GM18873 (cell line): ENCODE data around the gene ECT2L.
A peak's percentile ranks its signal among the peaks of the same experiment; 100 is the strongest.
"Not testable (repeated sequence)": the region's sequence is repeated elsewhere in the genome, so short reads cannot be mapped to it uniquely, and the experiment has no call there.

Experiments
- ATAC-seq: cut with Tn5 transposase; IDR thresholded peaks from one replicate; pipeline ENCODE4 v1.9.1; 2021; ENCODE audit warnings: mild to moderate bottlenecking, moderate library complexity, moderate number of reproducible peaks; ENCODE audit not compliant: unreplicated experiment, low FRiP score

The ECT2L gene

GRCh38 chr6:138926579-138926978 lies 130.7 kb downstream of the ECT2L start:
- no peak for ATAC-seq

DNA sequence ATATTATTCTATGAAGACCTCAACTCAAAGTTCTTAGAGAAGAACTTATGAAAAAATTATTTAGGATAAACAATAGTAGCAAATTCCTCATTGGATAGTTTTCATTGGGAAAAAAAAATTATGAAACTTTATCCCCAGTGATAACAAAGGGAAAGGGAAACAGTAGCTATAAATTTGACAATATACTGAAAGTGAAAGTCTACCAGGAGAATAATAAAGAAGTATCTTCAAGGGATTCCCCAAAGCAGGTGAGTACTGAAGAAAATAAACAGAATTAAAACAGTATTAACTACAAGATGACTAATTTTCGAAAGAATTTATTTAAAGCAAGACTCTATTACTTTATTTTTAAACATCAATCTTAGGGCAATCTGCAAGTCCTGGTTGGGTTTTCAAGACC lies 135.8 kb downstream of the ECT2L start:
- no peak for ATAC-seq

GRCh38 chr6:138936873-138937272 lies 141.0 kb downstream of the ECT2L start:
- ATAC-seq: not testable (repeated sequence)

GRCh38 chr6:138943089-138943625 lies 147.3 kb downstream of the ECT2L start:
- ATAC-seq: no peak

- peak; percentile 51 for ATAC-seq
Measured at GRCh38 chr6:138944412-138944811, 148.5 kb downstream of the ECT2L start.

GRCh38 chr6:138945354-138945753 lies 149.5 kb downstream of the ECT2L start:
- ATAC-seq: no peak

- no peak for ATAC-seq
Measured at GRCh38 chr6:138948004-138948403, 152.1 kb downstream of the ECT2L start.

DNA sequence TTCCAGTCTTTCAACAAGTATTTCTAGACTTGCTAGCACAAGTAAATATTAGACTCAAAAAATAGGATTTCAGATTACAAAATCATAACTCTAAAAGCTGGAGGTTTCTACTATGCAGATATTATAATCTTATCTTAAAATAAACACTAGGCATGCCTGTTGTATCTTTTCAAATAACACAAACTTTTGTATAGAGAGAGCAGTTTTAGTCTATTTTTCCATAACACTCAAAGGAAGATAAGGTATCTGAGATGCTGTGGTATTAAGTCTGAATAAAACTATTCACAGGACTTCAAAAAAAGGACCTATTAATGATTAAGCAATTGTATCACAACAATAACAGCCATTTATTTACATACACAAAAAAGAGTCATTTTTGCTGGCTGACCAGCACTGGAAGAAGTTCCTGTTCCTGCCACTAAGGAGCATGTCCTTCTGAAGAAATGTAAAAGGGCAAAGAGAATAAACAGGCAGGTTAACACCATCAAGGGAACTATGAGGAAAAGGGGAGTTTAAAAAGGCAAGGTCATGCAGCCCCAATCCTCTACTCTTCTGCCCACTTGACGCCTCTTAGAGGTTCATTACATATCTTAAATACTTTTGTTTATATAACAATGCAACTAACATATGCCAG lies 152.8 kb downstream of the ECT2L start:
- no peak for ATAC-seq

GRCh38 chr6:138953451-138953850 lies 157.6 kb downstream of the ECT2L start:
- no peak for ATAC-seq
